ENCODE data around the gene VPS13C.
A peak's percentile ranks its signal among the peaks of the same experiment; 100 is the strongest.

The VPS13C gene, protein sequence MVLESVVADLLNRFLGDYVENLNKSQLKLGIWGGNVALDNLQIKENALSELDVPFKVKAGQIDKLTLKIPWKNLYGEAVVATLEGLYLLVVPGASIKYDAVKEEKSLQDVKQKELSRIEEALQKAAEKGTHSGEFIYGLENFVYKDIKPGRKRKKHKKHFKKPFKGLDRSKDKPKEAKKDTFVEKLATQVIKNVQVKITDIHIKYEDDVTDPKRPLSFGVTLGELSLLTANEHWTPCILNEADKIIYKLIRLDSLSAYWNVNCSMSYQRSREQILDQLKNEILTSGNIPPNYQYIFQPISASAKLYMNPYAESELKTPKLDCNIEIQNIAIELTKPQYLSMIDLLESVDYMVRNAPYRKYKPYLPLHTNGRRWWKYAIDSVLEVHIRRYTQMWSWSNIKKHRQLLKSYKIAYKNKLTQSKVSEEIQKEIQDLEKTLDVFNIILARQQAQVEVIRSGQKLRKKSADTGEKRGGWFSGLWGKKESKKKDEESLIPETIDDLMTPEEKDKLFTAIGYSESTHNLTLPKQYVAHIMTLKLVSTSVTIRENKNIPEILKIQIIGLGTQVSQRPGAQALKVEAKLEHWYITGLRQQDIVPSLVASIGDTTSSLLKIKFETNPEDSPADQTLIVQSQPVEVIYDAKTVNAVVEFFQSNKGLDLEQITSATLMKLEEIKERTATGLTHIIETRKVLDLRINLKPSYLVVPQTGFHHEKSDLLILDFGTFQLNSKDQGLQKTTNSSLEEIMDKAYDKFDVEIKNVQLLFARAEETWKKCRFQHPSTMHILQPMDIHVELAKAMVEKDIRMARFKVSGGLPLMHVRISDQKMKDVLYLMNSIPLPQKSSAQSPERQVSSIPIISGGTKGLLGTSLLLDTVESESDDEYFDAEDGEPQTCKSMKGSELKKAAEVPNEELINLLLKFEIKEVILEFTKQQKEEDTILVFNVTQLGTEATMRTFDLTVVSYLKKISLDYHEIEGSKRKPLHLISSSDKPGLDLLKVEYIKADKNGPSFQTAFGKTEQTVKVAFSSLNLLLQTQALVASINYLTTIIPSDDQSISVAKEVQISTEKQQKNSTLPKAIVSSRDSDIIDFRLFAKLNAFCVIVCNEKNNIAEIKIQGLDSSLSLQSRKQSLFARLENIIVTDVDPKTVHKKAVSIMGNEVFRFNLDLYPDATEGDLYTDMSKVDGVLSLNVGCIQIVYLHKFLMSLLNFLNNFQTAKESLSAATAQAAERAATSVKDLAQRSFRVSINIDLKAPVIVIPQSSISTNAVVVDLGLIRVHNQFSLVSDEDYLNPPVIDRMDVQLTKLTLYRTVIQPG (N-terminal part only)

DNA sequence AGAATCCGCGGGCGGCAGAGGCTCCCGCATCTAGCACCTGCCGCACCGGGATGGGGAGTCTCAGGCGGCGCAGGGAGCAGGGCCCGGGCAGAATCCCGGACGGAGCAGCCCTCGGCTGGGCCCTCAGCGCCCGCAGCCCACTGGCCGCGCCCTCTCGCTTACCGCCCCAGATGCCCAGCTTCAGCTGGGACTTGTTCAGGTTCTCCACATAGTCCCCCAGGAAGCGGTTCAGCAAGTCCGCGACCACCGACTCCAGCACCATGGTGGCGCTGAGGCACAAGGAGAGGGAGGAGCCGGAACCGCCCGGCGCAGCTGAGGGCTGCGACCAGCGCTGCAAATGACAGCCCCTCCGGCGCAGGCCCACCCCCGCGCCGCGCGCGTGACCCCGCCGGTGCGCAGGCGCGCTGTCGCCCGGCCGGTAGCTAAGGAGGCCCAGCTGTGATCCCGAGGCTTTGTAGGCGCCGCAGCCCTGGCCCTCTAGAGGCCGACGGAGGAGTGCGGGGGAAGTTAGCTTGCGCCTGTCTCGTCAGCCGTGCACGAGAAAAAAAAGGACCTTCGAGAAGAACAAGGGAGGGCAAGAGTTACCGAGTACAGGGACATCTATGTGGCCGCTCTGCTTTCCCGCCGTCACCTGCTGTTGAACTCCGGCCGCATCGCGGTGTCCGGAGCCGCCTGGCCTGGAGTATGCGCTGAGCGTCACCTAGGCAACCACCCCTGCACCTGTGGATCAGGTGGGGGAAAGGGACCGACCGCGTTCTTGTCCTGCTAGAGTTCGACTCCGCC, at the start of gene VPS13C:
Gene VPS13C (minus strand): TSS at position 335 of the 783 bp plus-strand sequence. CDS start 73 bp downstream, at position 262.
- DNase-seq (ENCODE audit: low spot score) = peak; percentile 93

DNA sequence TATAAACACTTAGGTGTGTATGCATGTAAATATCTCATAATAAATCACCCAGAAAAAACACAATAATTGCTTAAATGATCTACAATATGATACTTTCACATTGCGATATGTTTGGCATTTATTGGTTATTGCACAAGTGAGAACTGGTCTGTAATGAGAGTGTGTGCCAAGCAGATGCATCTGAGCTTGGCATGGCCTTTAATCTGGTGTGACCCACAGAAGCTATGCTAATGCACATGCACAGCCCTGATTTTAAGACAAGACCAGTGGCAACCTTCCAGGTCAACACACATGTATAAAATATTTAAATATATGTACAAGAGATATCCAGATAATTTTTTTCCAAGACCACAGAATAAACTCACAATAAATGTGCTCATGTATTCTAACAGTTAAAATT, 49.2 kb upstream of the VPS13C start:
- DNase-seq (ENCODE audit: low spot score) = no peak

DNA sequence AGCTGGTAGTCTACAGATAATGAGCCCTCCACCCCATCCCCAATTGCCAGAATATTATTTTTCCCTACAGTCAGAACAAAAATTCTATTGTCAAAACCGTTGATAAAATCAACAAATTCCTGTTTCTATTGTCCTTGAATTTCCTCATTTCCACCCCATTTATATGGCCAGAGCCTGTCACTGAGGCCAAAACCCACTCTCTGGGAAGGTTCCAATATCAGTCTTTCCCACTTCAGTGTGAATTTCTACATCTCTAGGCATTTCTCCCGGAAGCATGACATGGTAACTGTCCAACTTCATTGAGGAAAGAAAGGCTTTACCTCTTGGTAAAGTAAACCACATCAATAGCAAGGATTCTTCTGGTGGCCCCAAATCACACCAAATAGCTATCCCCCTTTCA, 48.2 kb upstream of the VPS13C start:
- DNase-seq (ENCODE audit: low spot score) = no peak

DNA sequence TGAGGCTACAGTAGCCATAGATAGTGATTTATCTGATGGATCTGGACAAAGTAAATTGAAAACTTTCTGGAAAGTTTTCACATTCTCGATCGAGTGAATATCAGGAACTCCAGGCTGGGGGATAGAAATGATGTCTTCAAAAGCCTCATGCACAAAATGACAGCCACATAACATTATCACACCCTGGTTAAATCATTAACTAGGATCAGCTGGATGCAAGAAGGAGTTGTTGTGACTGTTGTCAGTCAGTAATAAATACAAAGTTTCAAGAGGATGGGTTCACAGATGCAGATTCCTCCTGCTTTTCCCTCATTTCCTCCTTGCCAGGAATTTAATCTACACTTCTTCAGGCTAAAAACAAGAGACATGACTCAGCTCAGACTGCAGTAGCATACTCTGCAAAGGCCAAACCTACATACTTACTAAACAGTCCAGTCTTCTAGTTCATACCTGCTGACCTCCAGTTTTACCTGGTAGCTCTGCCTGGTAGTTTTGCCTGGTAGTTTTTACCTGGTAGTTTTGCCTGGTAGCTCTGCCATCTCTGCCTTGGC, 47.4 kb upstream of the VPS13C start:
- no peak for DNase-seq (ENCODE audit: low spot score)

DNA sequence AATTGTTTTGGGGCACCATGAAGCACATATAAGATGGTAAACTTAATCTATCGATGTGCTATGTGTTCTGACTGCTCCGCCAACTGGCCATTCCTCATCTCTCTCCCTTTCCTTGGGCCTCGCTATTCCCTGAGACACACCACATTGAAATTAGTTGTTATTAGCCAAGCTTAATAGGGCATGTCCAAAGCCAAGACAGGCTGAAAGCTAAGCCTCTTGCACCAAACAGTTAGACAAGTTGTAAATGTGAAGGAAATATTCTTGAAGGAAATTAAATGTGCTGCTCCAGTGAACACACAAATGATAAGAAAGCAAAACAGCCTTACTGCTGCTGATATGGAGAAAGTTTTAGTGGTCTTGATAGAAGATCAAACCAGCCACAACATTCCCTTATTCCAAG, 45.8 kb upstream of the VPS13C start:
- no peak for DNase-seq (ENCODE audit: low spot score)

DNA sequence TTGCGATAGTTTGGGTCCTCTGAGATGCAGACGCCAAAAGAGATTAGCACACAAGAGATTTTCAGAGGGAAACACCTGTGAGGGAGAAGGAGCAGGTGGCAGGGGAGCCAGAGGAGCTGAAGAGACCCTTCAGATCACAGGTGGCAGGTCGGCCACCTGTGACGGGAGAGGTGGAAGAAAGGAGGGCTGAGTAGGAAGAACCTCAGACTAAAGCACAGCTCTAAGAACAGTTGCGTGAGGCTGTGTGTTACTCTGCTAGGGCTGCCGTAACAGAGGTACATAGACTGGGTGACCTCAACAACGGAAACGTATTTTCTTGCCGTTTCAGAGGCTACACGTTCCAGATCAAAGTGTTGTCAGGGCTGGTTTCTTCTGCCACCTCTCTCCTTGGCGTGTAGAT, 45.0 kb upstream of the VPS13C start:
- no peak for DNase-seq (ENCODE audit: low spot score)

DNA sequence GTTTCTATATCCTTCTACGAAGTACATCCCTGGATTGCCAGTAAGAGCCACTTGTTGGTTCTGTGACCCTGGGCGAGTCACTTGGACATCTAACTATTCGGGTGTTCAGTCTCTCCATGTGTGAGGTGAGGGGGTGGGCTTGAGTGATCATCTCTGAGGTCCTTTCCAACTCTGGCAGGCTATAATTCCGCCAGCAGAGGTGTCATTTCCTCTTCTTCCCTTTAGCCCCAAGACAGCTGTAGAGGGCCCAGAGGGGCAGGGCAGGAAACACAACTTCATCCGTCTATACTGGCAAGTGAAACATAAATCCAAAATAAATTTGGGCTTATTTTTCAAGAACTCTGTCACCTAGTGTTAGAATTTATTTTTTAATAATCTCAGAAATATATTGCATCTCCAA, 44.6 kb upstream of the VPS13C start:
- no peak for DNase-seq (ENCODE audit: low spot score)

DNA sequence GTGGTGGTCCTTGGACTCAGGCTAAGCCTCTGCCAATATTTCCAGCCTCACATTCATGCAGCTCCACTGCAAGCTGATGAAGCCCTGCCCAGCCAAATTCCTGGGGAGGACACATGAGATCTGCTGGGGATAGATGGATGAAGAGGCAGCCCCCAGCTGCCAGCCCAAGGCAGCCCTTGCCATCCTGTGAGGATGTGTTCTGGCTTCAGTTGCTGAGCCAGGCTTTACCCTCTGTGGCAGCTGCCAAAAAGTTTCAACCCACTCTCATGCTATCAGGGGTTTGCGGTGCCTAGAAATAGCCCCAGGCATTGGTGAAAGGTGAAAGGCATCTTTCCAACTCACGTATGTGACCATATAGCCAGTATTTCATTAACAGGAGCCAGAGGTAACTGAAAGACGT, 44.2 kb upstream of the VPS13C start:
- DNase-seq (ENCODE audit: low spot score) = no peak

DNA sequence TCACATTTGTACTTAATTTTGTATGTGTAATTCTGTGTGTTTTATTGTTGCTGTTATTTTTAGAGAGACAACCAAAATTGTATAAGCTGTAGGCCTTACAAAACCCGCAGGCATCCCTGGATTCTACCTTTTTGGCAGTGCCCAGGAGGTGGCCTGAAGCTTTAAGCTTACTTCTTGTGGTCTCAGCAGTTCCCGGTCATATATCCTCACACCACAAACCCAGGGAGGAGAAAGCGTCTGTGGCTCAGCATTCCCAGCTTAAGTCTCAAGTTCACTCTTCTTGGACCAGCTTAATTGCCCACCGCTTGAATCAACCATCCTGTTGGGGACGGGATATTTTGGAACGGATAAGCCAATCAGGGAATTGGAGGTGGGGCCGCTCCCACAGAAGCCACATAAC, 43.2 kb upstream of the VPS13C start:
- no peak for DNase-seq (ENCODE audit: low spot score)

DNA sequence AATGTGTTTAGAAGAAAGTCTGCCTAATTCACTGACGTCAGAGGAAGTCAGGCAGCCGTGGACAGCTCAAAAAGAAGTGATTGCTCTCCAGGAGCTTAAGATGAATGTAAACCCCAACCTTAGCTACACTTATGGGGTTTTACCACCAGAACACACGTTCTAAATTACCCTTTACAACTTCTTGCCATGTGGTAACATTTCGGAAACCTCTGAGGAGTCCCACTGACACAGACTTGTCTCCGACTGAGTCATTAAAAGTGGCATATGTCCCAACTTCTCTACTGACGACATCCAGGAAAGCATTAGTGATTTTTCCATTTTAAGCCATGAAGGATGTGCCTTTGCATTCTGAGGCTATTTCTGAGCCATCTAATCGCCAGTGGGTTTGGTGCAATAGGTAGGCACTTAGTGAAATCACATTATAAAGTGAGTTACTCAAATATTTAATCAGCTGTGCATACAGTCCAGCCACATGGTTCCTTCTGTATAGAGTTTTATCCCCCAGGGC, 38.9 kb upstream of the VPS13C start:
- DNase-seq (ENCODE audit: low spot score) = no peak

DNA sequence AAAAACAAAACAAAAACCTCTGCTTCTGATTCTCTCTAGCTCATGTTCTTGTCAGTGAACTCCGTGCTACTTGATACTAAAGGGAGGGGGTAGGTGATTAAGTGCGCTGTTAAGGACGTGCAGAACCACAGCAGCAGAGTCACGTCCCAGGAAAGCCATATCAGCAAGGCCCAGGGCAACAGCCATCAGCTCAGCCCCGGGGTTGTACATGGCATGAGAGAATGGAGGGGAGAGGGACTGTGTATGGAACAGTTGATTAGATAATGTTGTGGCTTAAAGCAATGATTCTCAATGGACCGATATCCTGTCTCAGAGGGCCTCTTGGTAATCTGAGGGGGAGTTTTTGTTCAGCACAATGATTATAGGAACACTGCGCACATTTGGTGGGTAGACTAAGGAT, 34.1 kb upstream of the VPS13C start:
- no peak for DNase-seq (ENCODE audit: low spot score)

DNA sequence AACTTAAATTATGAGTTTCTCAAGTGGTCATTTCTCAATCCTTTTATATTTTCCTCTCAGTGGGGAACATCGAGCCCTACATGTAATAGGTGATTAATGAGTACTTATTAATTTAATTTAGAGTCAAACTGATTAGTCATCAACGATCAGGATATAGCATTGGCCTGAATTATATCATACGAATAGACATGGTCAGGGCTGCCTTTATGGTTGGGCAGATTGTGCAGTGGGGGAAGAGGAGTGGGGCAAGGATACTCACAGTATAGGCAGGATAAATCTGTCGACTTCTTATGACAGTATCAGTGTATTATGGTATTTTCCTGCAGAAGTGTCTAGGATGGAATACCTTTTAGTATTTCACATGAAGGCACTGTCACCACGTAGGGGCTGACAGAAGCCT, 33.6 kb upstream of the VPS13C start:
- no peak for DNase-seq (ENCODE audit: low spot score)

DNA sequence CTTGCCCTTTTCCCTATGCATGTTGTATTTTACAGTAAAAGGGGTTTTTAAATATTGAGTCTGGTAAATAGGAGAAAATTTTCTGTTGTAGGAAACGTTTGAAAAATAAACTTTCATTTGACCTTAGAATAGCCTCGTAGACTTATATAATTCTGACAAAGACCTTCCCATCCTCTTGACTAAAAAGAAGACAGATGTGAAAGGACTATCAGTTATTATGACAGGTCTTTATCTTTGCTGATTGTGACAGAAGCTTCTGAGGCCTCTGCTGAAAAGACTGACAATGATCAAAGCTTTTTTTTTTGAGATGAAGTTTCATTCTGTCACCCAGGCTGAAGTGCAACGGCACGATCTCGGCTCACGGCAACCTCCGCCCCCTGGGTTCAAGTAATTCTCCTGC, 30.7 kb upstream of the VPS13C start:
- no peak for DNase-seq (ENCODE audit: low spot score)

DNA sequence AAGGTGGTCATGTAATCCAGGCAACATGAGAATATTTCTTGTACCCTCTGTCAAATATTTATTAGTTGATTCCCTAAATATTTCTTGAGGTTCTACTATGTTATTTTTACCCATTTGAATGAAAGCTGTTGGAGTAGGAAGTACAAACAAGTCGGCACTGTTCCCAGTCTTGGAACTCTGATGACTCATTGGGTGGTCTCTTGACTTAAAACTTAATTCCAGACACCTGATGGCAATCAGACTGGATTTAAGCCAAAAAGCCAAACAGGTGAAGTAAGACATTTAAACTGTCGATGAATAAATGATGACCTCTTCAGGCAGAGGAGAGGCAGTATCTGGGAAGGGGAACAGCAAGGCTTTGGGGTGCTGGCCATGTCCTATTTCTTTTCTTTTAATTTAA, 29.4 kb upstream of the VPS13C start:
- DNase-seq (ENCODE audit: low spot score) = no peak

DNA sequence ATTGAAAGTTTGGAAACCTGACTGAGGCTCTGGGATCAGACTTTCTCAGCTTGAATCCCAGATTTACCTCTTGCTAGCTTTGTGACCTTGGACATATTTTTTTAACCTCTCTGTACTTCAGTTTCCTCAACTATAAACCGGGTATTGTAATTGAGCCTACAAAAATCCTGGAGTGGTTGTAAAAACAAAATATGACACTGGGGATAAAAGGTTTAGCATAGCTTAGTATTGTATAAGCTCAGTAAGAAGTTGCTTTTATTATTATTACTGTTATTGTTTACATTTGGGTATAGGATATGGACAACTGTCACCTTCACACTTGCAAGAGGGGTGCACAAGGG, 28.1 kb upstream of the VPS13C start:
- DNase-seq (ENCODE audit: low spot score) = no peak

DNA sequence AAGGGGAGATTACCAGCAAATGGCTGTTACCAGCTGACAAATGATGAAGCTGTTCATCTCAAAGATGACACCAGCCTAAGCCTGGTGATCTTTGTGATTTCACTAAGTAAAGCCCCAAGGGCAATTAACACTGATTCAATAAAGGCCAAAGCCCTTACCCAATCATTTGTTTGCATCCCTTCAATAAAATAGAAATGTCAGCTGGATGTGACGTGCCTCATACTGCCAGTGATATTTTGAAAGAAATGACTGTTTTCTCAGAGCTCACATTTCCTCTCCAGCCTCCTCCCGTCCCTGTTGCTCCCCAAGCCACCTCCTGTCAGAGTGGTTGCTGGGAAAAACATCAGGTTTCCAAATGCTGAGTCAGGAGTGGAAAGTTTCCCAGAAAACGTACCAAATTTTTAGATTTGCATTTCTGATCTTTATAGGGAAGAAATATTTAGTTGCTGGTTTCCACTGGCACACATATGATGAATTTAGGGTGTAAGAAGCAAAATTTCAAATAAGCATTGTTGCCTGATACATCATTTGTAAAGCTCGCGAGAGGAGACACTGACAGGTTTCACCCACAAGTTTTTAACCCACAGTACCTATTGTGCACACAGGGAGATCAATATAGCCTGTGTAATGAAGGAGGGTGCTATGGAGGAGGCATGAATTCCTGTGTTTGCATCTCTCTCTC, 27.6 kb upstream of the VPS13C start:
- no peak for DNase-seq (ENCODE audit: low spot score)

DNA sequence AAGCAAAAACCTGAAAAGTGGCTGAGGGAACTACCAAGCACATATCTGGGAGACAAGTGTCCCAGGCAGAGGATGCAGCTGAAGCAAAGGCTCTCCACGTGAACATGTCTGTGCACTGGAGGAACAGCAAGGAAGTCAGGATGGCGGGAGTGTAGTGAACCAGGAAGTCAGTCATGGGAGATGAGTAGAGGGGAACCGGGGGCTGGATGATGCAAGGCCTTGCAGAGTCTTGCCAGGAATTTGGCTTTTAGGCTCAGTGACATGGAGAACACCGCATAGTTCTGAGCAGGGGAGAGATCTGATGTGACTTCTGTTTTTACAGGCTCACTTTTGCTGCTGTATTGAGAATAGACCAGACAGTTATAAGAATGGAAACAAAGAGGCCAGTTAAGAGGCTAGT, 25.5 kb upstream of the VPS13C start:
- DNase-seq (ENCODE audit: low spot score) = no peak

DNA sequence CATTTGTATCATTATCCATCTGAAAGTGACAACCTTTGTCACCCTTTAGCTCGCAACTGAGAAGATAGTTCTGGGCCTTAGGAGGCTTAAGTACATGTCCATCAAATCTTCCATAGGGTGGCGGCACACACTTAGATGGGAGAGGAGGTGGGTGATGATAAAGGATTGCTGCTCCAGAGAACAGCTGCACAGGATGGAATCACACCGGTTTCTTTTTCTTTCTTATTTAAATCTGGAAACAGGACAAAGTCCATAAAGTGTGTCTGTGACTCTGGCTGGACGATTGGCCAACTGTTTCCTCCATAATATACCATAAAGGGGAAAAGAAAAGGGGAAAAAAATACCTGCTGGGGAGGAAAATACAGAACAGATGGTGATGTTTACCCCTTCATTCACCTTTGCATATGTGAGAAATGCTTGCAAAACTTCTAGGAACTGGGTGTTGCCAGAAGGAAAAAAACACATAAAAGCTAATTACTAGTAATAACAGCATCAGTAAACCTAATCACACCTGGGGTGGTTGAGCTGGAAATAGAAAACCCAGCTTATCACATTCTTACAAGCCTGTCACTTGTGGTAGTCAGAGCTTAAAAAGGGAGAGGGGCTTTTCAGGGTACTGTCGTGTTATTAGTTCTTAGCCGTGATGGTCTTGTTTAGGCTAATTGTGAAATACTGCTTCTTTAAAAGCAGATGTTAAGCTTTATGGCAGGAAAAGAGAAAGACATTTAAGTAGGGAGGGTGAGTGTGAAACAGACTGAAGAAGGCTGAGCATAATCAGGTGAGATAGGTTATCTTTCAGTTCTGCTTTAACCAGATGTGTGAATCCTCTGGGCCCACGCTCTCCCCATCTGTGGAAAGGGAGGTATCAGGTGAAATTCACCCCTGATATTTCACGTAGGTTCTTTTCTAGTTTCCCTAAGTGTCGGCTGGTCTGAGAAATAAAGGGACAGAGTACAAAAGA, 23.2 kb upstream of the VPS13C start:
- DNase-seq (ENCODE audit: low spot score) = no peak

DNA sequence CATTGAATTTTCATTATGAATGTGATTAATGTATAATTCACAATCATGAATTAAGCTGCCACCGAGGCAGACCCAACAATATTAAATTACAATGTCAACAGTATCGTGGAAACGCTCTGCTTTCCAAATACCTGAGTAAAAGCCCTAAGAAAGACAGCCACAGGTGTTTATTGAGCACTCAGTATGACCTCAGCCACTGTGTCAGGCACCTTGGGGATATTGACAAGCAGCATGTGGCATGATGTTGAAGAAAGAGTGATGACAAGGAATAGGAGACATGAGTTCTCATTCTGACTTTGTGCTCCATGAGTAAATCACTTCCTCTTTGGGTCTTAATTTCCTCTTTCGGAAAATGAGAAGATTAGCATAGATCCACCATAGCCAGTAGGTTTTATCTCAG, 19.3 kb upstream of the VPS13C start:
- no peak for DNase-seq (ENCODE audit: low spot score)
